Activated naive CD8-positive, alpha-beta T cell treated with anti-CD3 and anti-CD28 coated beads for 36 hours (primary cell): ENCODE measurements around the gene HRG. TPM values are rescaled to one million over a fixed set of nuclear protein-coding genes. Genes with fewer than 3 reads are reported as not detected.
"Not testable (repeated sequence)": the region's sequence is repeated elsewhere in the genome, so short reads cannot be mapped to it uniquely, and the experiment has no call there.

Source experiments
- DNase-seq: peaks from one replicate; pipeline ENCODE4 v3.0.0; 2021
- H3K27ac Mint-ChIP-seq: one replicate; pipeline ENCODE4 v1.8.0; 2022; ENCODE audit warnings: mild to moderate bottlenecking, moderate library complexity, mixed read lengths
- H3K27me3 Mint-ChIP-seq: one replicate; pipeline ENCODE4 v1.8.0; 2022; ENCODE audit warnings: mild to moderate bottlenecking, mixed read lengths
- H3K36me3 Mint-ChIP-seq: one replicate; pipeline ENCODE4 v1.8.0; 2021; ENCODE audit warnings: mild to moderate bottlenecking, mixed read lengths
- H3K4me1 Mint-ChIP-seq: one replicate; pipeline ENCODE4 v1.8.0; 2021; ENCODE audit warnings: mixed read lengths
- H3K4me3 Mint-ChIP-seq: one replicate; pipeline ENCODE4 v1.8.0; 2022; ENCODE audit warnings: mild to moderate bottlenecking, moderate library complexity, mixed read lengths
- H3K9me3 Mint-ChIP-seq: one replicate; pipeline ENCODE4 v1.8.0; 2022; ENCODE audit warnings: mixed read lengths
- total RNA-seq, 2 experiments: library from RNA; stranded (reverse); gene quantifications; one replicate each; pipeline ENCODE4 v1.2.3, GENCODE V29; 2021

HRG gene
- total RNA-seq, 2 experiments from 2014 or later = not detected

DNA sequence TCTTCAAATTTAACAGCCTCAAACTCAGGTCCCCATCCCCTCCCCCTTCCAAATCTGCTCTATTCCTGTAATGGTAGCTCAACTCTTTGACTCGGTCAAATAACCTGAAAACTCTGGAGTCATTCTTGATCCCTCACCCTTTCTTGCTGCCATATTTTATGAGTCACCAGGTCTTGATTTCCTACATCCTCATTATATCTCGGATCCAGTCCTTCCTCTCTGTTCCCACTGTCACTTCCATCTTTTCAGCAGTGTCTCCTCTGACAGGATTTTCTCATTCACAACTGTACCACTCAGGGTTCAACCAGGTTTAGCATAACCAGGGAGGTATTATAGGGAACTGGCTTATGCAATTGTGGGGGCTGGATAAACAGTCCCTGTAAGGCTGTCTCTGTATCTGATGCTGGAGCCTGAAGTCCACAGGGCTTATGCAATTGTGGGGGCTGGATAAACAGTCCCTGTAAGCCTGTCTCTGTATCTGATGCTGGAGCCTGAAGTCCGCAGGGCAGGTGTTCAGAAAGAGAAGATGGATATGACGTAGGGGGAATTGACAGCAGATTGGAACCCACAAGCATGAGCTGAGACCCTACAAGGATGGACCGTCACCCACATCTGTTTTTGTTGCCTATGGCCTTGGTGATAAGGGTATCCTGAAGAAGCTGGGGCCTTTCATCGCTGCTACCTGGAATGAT lies 34.7 kb upstream of the HRG start:
- Mint-ChIP-seq H3K36me3 (no peaks in the 10 kb centered on the region), H3K27me3 (peaks cover 10% of the 10 kb centered on the region), H3K27ac (no peak overlapping the region)

DNA sequence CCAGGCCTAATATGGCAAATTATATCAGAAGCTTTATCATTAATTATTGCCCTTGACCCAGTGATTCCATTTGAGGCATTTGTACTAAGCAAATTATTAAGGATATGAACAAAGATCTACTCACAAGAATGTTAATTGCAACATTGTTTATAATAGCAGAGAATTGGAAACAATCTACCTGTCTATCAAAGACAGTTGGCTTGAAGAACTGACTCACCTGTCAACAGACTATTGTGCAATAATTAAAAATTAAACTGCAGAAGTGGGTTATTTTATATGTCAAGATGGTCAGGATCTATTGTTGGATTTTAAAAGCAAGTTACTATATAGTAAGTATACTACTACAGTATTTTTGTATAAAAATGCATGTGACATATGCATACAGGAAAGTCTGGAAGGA lies 32.3 kb upstream of the HRG start:
- no peaks in the 10 kb centered on the region for H3K4me1 Mint-ChIP-seq
- peaks cover 10% of the 10 kb centered on the region for H3K27me3 Mint-ChIP-seq
- no peak overlapping the region for H3K4me3 Mint-ChIP-seq
- H3K36me3 Mint-ChIP-seq = no peaks in the 10 kb centered on the region
- DNase-seq = no peak
- H3K9me3 Mint-ChIP-seq = no peaks in the 10 kb centered on the region
- H3K27ac Mint-ChIP-seq = no peak overlapping the region

More for the DNA sequence above, 34.7 kb upstream of the HRG start:
- no peaks in the 10 kb centered on the region for H3K4me1 Mint-ChIP-seq
- H3K9me3 Mint-ChIP-seq = no peaks in the 10 kb centered on the region
- DNase-seq = no peak
- no peak overlapping the region for H3K4me3 Mint-ChIP-seq

GRCh38 chr3:186634207-186634606 lies 31.6 kb upstream of the HRG start:
- H3K36me3 Mint-ChIP-seq, H3K9me3 Mint-ChIP-seq, DNase-seq, H3K4me3 Mint-ChIP-seq, H3K4me1 Mint-ChIP-seq, H3K27ac Mint-ChIP-seq: not testable (repeated sequence)
- H3K27me3 Mint-ChIP-seq = peaks cover 10% of the 10 kb centered on the region

- H3K36me3 Mint-ChIP-seq = no peaks in the 10 kb centered on the region
- no peaks in the 10 kb centered on the region for H3K4me1 Mint-ChIP-seq
- peaks cover 6% of the 10 kb centered on the region for H3K27me3 Mint-ChIP-seq
- H3K9me3 Mint-ChIP-seq = no peaks in the 10 kb centered on the region
- no peak overlapping the region for H3K27ac Mint-ChIP-seq
- H3K4me3 Mint-ChIP-seq = no peak overlapping the region
- DNase-seq = no peak
Observed at GRCh38 chr3:186635532-186635931, 30.3 kb upstream of the HRG start.

DNA sequence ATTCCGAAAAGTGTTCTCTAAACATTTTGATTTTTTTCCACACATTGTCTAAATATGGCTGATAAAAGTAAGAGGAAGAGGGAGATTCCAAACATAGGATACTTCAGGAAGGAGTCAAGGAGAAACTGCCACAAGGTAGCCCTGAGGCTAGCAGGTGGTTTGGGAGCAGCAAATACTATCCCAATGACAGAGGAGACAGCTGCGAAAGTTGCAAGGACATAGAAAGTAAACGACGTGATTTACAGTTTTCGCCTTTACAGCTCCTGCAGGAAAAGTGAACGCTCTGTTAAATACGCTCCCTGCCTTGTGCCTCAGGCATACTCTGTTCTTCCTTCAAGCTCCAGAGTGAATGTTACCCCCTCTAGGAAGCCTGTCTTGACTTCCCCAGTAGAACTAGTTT lies 29.3 kb upstream of the HRG start:
- Mint-ChIP-seq H3K27me3 (no peaks in the 10 kb centered on the region), H3K36me3 (no peaks in the 10 kb centered on the region), H3K4me1 (no peaks in the 10 kb centered on the region), H3K9me3 (no peaks in the 10 kb centered on the region), H3K4me3 (no peak overlapping the region), H3K27ac (no peak overlapping the region)
- no peak for DNase-seq

DNA sequence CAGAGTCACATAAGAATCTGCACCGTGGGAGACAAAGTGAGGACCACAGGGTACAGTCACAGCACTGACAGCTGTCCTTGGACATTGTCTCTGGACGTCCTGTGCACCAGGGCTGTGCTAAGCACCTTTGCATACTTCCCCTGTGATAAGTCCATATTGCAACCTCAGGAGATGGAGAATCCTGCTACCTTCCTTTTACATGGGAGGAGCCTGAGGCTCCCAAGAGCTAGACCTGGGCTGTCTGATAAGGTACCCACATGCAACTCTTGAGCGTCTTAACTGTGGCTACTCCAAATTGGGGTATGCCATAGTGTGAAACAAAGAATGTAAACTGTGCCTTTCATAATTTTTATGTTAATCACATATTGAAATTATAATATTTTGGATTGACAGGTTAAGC lies 28.1 kb upstream of the HRG start:
- DNase-seq = no peak
- Mint-ChIP-seq H3K4me3 (no peak overlapping the region), H3K27me3 (no peaks in the 10 kb centered on the region), H3K36me3 (no peaks in the 10 kb centered on the region), H3K4me1 (peaks cover 5% of the 10 kb centered on the region), H3K9me3 (no peaks in the 10 kb centered on the region), H3K27ac (no peak overlapping the region)

DNA sequence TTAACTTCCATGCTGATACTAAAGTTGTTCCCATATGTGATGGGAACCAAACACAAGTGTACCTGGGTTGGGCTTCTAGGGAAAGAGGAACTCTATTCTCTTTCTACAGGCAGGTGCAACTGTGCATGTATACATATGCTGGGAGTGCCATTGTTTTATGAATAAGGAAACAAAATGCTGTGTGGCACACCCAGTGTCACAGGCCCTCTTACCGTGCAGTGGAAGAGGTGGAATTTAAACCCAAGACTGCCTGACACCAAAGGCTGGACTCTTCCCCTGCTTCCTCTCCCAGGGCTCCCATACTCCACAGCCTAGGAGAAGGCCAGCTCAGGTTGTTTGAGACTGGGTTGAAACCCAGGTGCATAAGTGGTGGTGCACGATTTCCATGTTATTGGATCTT lies 27.6 kb upstream of the HRG start:
- DNase-seq = no peak
- no peak overlapping the region for H3K27ac Mint-ChIP-seq
- peaks cover 5% of the 10 kb centered on the region for H3K4me1 Mint-ChIP-seq
- H3K4me3 Mint-ChIP-seq = no peak overlapping the region
- no peaks in the 10 kb centered on the region for H3K9me3 Mint-ChIP-seq
- no peaks in the 10 kb centered on the region for H3K27me3 Mint-ChIP-seq
- no peaks in the 10 kb centered on the region for H3K36me3 Mint-ChIP-seq

- H3K27ac Mint-ChIP-seq = no peak within 1 kb of the TSS
- H3K36me3 Mint-ChIP-seq = no peaks in the 10 kb centered on the region
- H3K4me1 Mint-ChIP-seq = peaks cover 9% of the 10 kb centered on the region
- no peak within 1 kb of the TSS for H3K4me3 Mint-ChIP-seq
- H3K27me3 Mint-ChIP-seq = no peaks in the 10 kb centered on the region
- no peaks in the 10 kb centered on the region for H3K9me3 Mint-ChIP-seq
- no peak for DNase-seq
Observed at GRCh38 chr3:186639778-186640472, 25.9 kb upstream of the HRG start, which contains the start of gene FETUB. Gene FETUB (plus strand): TSS chr3:186640399. CDS start chr3:186640461, 62 bp downstream.

GRCh38 chr3:186640473-186640818 lies 25.4 kb upstream of the HRG start:
- no peak for DNase-seq
- no peaks in the 10 kb centered on the region for H3K9me3 Mint-ChIP-seq
- H3K36me3 Mint-ChIP-seq = no peaks in the 10 kb centered on the region
- no peak overlapping the region for H3K27ac Mint-ChIP-seq
- H3K27me3 Mint-ChIP-seq = no peaks in the 10 kb centered on the region
- peaks cover 9% of the 10 kb centered on the region for H3K4me1 Mint-ChIP-seq
- no peak overlapping the region for H3K4me3 Mint-ChIP-seq

DNA sequence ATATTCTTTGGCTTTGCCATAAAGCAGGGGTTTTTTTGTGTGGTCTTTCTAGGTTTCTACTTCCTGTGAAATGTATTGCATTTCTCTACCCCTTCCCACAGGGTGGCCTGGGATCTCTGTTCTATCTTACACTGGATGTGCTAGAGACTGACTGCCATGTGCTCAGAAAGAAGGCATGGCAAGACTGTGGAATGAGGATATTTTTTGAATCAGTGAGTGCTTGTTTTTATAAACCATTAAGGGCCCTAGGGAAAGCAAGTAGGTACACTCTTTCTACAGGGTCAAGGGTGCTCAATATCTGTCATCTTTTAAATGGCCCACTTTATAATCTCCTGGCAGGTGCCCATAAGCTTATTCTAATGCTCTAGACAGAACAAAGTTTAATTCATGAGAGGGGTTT lies 24.9 kb upstream of the HRG start:
- Mint-ChIP-seq H3K36me3 (no peaks in the 10 kb centered on the region), H3K9me3 (no peaks in the 10 kb centered on the region), H3K27me3 (no peaks in the 10 kb centered on the region)

GRCh38 chr3:186642014-186642413 lies 23.8 kb upstream of the HRG start:
- H3K27ac Mint-ChIP-seq = no peak overlapping the region
- H3K4me3 Mint-ChIP-seq = no peak overlapping the region
- no peaks in the 10 kb centered on the region for H3K27me3 Mint-ChIP-seq
- H3K9me3 Mint-ChIP-seq = no peaks in the 10 kb centered on the region
- no peaks in the 10 kb centered on the region for H3K36me3 Mint-ChIP-seq
- DNase-seq = no peak
- peaks cover 9% of the 10 kb centered on the region for H3K4me1 Mint-ChIP-seq

More for the DNA sequence above, 24.9 kb upstream of the HRG start:
- no peak overlapping the region for H3K27ac Mint-ChIP-seq
- H3K4me1 Mint-ChIP-seq = peaks cover 9% of the 10 kb centered on the region
- no peak for DNase-seq
- no peak overlapping the region for H3K4me3 Mint-ChIP-seq

DNA sequence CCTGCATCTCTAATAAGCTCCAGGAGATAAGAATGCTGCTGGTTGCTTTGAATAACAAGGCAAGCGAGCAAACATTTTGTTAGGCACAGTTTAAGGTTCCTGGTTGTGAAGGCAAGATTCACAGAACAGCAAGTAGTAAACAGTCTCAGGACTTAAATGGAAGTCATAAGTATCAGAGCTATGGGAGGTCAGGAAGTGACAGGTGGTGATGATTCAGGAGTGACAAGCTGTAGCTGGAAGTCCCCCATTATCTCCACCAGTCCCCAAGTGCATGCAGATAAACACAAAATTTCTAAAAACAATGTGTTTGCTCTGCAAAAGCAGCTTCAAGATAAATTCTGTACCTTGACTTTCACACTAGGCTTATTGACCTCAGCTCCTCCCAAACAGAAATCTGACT lies 22.3 kb upstream of the HRG start:
- no peaks in the 10 kb centered on the region for H3K9me3 Mint-ChIP-seq
- DNase-seq = no peak
- H3K4me3 Mint-ChIP-seq = no peak overlapping the region
- peaks cover 9% of the 10 kb centered on the region for H3K4me1 Mint-ChIP-seq
- no peaks in the 10 kb centered on the region for H3K27me3 Mint-ChIP-seq
- no peaks in the 10 kb centered on the region for H3K36me3 Mint-ChIP-seq
- H3K27ac Mint-ChIP-seq = no peak overlapping the region

DNA sequence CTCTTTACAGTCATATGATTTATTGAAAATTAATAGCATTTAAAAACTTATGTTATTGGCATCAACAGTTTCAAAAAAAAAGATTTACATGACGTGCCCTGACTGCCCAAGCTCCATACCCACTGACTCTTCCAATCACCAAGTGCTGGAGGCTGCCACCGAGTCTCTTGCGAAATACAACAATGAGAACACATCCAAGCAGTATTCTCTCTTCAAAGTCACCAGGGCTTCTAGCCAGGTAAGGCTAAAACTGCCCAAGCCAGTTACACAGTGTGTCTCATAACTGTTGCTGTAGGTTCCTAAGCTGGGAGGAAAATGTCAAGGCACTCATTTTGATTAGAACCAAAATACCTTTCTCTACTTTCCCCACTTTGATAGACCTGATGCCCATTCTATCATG lies 21.1 kb upstream of the HRG start:
- Mint-ChIP-seq H3K27me3 (no peaks in the 10 kb centered on the region), H3K4me3 (no peak overlapping the region), H3K9me3 (no peaks in the 10 kb centered on the region), H3K36me3 (no peaks in the 10 kb centered on the region), H3K4me1 (peaks cover 9% of the 10 kb centered on the region), H3K27ac (no peak overlapping the region)
- no peak for DNase-seq

GRCh38 chr3:186646106-186646505 lies 19.7 kb upstream of the HRG start:
- Mint-ChIP-seq H3K9me3 (no peaks in the 10 kb centered on the region), H3K4me1 (peaks cover 9% of the 10 kb centered on the region), H3K27me3 (no peaks in the 10 kb centered on the region), H3K36me3 (no peaks in the 10 kb centered on the region), H3K27ac (no peak overlapping the region), H3K4me3 (no peak overlapping the region)
- no peak for DNase-seq

DNA sequence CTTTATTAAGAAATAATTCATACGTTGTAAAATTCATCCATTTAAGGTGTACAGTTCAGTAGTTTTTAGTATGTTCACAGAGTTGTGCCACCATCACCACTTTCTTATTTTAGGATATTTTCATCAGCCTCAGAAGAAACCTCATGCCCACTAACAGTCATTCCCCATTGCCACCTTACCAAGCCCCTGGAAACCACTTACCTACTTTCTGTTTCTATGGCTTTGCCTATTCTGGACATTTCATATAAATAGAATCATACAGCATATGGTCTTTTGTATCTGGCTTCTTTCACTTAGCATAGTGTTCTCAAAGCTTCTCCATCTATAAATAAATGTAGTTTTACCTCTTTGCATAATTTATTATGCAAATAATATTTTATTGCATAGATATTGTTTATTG lies 19.0 kb upstream of the HRG start:
- no peaks in the 10 kb centered on the region for H3K27me3 Mint-ChIP-seq
- no peak for DNase-seq
- H3K4me3 Mint-ChIP-seq = no peak overlapping the region
- H3K36me3 Mint-ChIP-seq = no peaks in the 10 kb centered on the region
- H3K27ac Mint-ChIP-seq = no peak overlapping the region
- peaks cover 8% of the 10 kb centered on the region for H3K4me1 Mint-ChIP-seq
- no peaks in the 10 kb centered on the region for H3K9me3 Mint-ChIP-seq

- no peak overlapping the region for H3K27ac Mint-ChIP-seq
- no peaks in the 10 kb centered on the region for H3K9me3 Mint-ChIP-seq
- H3K36me3 Mint-ChIP-seq = no peaks in the 10 kb centered on the region
- DNase-seq = no peak
- H3K4me3 Mint-ChIP-seq = no peak overlapping the region
- no peaks in the 10 kb centered on the region for H3K27me3 Mint-ChIP-seq
- no peaks in the 10 kb centered on the region for H3K4me1 Mint-ChIP-seq
Observed at GRCh38 chr3:186648851-186649250, 17.0 kb upstream of the HRG start.
